SK-N-SH (cell line): ENCODE data around the gene TOMM22.

Source experiments
- CHD2 ChIP-seq: fragments of 150-350 bp; IDR thresholded peaks from 2 replicates; pipeline ENCODE4 v1.6.1; 2018; ENCODE audit warnings: low read length; ENCODE audit not compliant: partially characterized antibody
- CTCF ChIP-seq: fragments of 200-600 bp; sonication (generic); IDR thresholded peaks from 2 replicates; pipeline ENCODE4 v1.6.1; 2017; ENCODE audit warnings: antibody characterized with exemption, mild to moderate bottlenecking, moderate library complexity
- JUND ChIP-seq: IDR thresholded peaks from 2 replicates; pipeline ENCODE4 v1.4.0; 2012
- NFIC ChIP-seq: IDR thresholded peaks from 2 replicates; pipeline ENCODE4 v1.4.0; 2012; ENCODE audit warnings: borderline replicate concordance
- RXRA ChIP-seq: IDR thresholded peaks from 2 replicates; pipeline ENCODE4 v1.4.0; 2012; ENCODE audit warnings: low read depth, mild to moderate bottlenecking, borderline replicate concordance
- SIN3A ChIP-seq: IDR thresholded peaks from 2 replicates; pipeline ENCODE4 v1.6.1; 2012; ENCODE audit warnings: low read depth, mild to moderate bottlenecking, low read length, moderate library complexity, borderline replicate concordance
- USF2 ChIP-seq: fragments of 150-350 bp; IDR thresholded peaks from 2 replicates; pipeline ENCODE4 v1.6.1; 2017; ENCODE audit warnings: antibody characterized with exemption, low read length, low read depth, borderline replicate concordance
- TF ChIP-seq, protein P1 (sequence below): IDR thresholded peaks from 2 replicates; pipeline ENCODE4 v1.6.1; 2012; ENCODE audit warnings: mild to moderate bottlenecking, low read depth, low read length, moderate library complexity

- TF ChIP-seq CTCF (no peak), USF2 (no peak), JUND (no peak), RXRA (no peak), CHD2 (no peak), SIN3A (no peak), NFIC (no peak)
- TF ChIP-seq, protein P1, sequence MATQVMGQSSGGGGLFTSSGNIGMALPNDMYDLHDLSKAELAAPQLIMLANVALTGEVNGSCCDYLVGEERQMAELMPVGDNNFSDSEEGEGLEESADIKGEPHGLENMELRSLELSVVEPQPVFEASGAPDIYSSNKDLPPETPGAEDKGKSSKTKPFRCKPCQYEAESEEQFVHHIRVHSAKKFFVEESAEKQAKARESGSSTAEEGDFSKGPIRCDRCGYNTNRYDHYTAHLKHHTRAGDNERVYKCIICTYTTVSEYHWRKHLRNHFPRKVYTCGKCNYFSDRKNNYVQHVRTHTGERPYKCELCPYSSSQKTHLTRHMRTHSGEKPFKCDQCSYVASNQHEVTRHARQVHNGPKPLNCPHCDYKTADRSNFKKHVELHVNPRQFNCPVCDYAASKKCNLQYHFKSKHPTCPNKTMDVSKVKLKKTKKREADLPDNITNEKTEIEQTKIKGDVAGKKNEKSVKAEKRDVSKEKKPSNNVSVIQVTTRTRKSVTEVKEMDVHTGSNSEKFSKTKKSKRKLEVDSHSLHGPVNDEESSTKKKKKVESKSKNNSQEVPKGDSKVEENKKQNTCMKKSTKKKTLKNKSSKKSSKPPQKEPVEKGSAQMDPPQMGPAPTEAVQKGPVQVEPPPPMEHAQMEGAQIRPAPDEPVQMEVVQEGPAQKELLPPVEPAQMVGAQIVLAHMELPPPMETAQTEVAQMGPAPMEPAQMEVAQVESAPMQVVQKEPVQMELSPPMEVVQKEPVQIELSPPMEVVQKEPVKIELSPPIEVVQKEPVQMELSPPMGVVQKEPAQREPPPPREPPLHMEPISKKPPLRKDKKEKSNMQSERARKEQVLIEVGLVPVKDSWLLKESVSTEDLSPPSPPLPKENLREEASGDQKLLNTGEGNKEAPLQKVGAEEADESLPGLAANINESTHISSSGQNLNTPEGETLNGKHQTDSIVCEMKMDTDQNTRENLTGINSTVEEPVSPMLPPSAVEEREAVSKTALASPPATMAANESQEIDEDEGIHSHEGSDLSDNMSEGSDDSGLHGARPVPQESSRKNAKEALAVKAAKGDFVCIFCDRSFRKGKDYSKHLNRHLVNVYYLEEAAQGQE: no peak
These were observed 28.0 kb upstream of the TOMM22 start for GRCh38 chr22:38653741-38654140.
